Astrocyte (in vitro differentiated cells and primary cell): ENCODE data around the gene MOSPD3. TPM values are rescaled to one million over a fixed set of nuclear protein-coding genes. Genes with fewer than 3 reads are reported as not detected.
A peak's percentile ranks its signal among the peaks of the same experiment; 100 is the strongest.

Experiments
- DNase-seq: peaks from one replicate; pipeline ENCODE4 v3.0.0-alpha.2; 2010; ENCODE audit warnings: low read depth
- FAIRE-seq: peaks from 2 replicates; lab custom pipeline; 2011; peaks lifted over from hg19 to GRCh38; lab: Jason Lieb, UNC
- H2AFZ ChIP-seq: 2 replicates; pipeline ENCODE4 v1.6.0; 2012; ENCODE audit warnings: low read depth, low read length, inconsistent platforms
- H3K27ac ChIP-seq: 2 replicates; pipeline ENCODE4 v1.5.1; 2011; ENCODE audit warnings: low read depth, low read length, inconsistent platforms
- H3K27me3 ChIP-seq: 2 replicates; pipeline ENCODE4 v1.6.0; 2011; ENCODE audit warnings: low read length, inconsistent platforms; ENCODE audit not compliant: insufficient read depth
- H3K36me3 ChIP-seq: 2 replicates; pipeline ENCODE4 v1.5.1; 2011; ENCODE audit warnings: low read length, inconsistent platforms; ENCODE audit not compliant: insufficient read depth
- H3K4me1 ChIP-seq: 2 replicates; pipeline ENCODE4 v1.5.1; 2011; ENCODE audit warnings: low read length, inconsistent platforms; ENCODE audit not compliant: insufficient read depth
- H3K4me2 ChIP-seq: 2 replicates; pipeline ENCODE4 v1.6.0; 2012; ENCODE audit warnings: low read length, inconsistent platforms
- H3K4me3 ChIP-seq: 2 replicates; pipeline ENCODE4 v1.5.1; 2011; ENCODE audit warnings: low read depth, mild to moderate bottlenecking, low read length, inconsistent platforms; ENCODE audit not compliant: insufficient read depth
- H3K79me2 ChIP-seq: 2 replicates; pipeline ENCODE4 v1.6.0; 2012; ENCODE audit warnings: mild to moderate bottlenecking, low read length, inconsistent platforms; ENCODE audit not compliant: insufficient read depth
- H3K9ac ChIP-seq: 2 replicates; pipeline ENCODE4 v1.6.0; 2012; ENCODE audit warnings: mild to moderate bottlenecking, low read length, inconsistent platforms
- H3K9me3 ChIP-seq: 2 replicates; pipeline ENCODE4 v1.5.1; 2012; ENCODE audit warnings: low read depth, mild to moderate bottlenecking, low read length, inconsistent platforms; ENCODE audit not compliant: insufficient read depth
- H4K20me1 ChIP-seq: 2 replicates; pipeline ENCODE4 v1.6.0; 2012; ENCODE audit warnings: low read length, inconsistent platforms; ENCODE audit not compliant: insufficient read depth
- H3K27ac Mint-ChIP-seq: one replicate; pipeline ENCODE4 v1.8.0; 2021; ENCODE audit warnings: mild to moderate bottlenecking, mixed read lengths; ENCODE audit not compliant: unreplicated experiment
- H3K27me3 Mint-ChIP-seq: one replicate; pipeline ENCODE4 v1.8.0; 2021; ENCODE audit warnings: low read depth, mixed read lengths; ENCODE audit not compliant: unreplicated experiment
- H3K36me3 Mint-ChIP-seq: one replicate; pipeline ENCODE4 v1.8.0; 2021; ENCODE audit warnings: low read depth, mixed read lengths; ENCODE audit not compliant: unreplicated experiment
- H3K4me1 Mint-ChIP-seq: one replicate; pipeline ENCODE4 v1.8.0; 2021; ENCODE audit warnings: low read depth, mixed read lengths; ENCODE audit not compliant: unreplicated experiment
- H3K4me3 Mint-ChIP-seq: one replicate; pipeline ENCODE4 v1.8.0; 2021; ENCODE audit warnings: mild to moderate bottlenecking, moderate library complexity, mixed read lengths; ENCODE audit not compliant: unreplicated experiment
- H3K9me3 Mint-ChIP-seq: one replicate; pipeline ENCODE4 v1.8.0; 2021; ENCODE audit warnings: mild to moderate bottlenecking, mixed read lengths; ENCODE audit not compliant: unreplicated experiment
- CTCF ChIP-seq: IDR thresholded peaks from 2 replicates; pipeline ENCODE4 v1.5.1; 2011; ENCODE audit warnings: low read depth, mild to moderate bottlenecking, inconsistent platforms, low read length, moderate library complexity; ENCODE audit not compliant: insufficient read depth
- EZH2 ChIP-seq: IDR thresholded peaks from 2 replicates; pipeline ENCODE4 v1.6.1; 2012; ENCODE audit warnings: mild to moderate bottlenecking, low read length, inconsistent platforms; ENCODE audit not compliant: insufficient read depth
- total RNA-seq: library from RNA; stranded (reverse); gene quantifications from 2 replicates; pipeline ENCODE4 v1.2.1, GENCODE V29; 2021

Gene MOSPD3
- total RNA-seq, 1 donor from 2014 or later, result 18.8 TPM

- H3K27me3 ChIP-seq, result peaks cover 7% of the 10 kb centered on the region
- H3K9me3 Mint-ChIP-seq, result no peaks in the 10 kb centered on the region
- peaks cover 18% of the 10 kb centered on the region for H3K4me1 Mint-ChIP-seq
- peak within 1 kb of the TSS; percentile 87 for H2AFZ ChIP-seq
- H3K27me3 Mint-ChIP-seq, result peaks cover 9% of the 10 kb centered on the region
- H3K36me3 Mint-ChIP-seq, result peaks cover 3% of the 10 kb centered on the region
- H3K9ac ChIP-seq, result peak within 1 kb of the TSS; percentile 89
- peak within 1 kb of the TSS; percentile 92 for H3K4me3 Mint-ChIP-seq
- H4K20me1 ChIP-seq, result peaks cover 37% of the 10 kb centered on the region
- FAIRE-seq (peak; percentile 92), DNase-seq (peak; percentile 100)
- H3K4me1 ChIP-seq, result peaks cover 28% of the 10 kb centered on the region
- peaks cover 2% of the 10 kb centered on the region for H3K36me3 ChIP-seq
- H3K4me3 ChIP-seq, result peak within 1 kb of the TSS; percentile 83
- peaks cover 43% of the 10 kb centered on the region for H3K79me2 ChIP-seq
- peak within 1 kb of the TSS; percentile 99 for H3K4me2 ChIP-seq
- H3K27ac Mint-ChIP-seq, result peak within 1 kb of the TSS; percentile 92
- TF ChIP-seq CTCF, result no peak
- TF ChIP-seq EZH2, result no peak
- H3K27ac ChIP-seq, result peak within 1 kb of the TSS; percentile 83
- no peaks in the 10 kb centered on the region for H3K9me3 ChIP-seq
These were observed 25.9 kb upstream of the MOSPD3 start, which contains the start of gene FBXO24 for GRCh38 chr7:100586266-100587025. Gene FBXO24, plus strand, starts transcription at chr7:100586328. Its CDS starts 298 bp downstream, at chr7:100586626.

- Mint-ChIP-seq H3K36me3 (no peaks in the 10 kb centered on the region), H3K27me3 (peaks cover 9% of the 10 kb centered on the region), H3K9me3 (no peaks in the 10 kb centered on the region), H3K4me1 (peaks cover 7% of the 10 kb centered on the region), H3K27ac (no peak overlapping the region), H3K4me3 (peak overlapping the region; percentile 46)
- no peak for DNase-seq
- no peaks in the 10 kb centered on the region for H3K36me3 ChIP-seq
- H4K20me1 ChIP-seq, result peaks cover 21% of the 10 kb centered on the region
- no peak for TF ChIP-seq EZH2
- TF ChIP-seq CTCF, result peak; percentile 33
- peaks cover 7% of the 10 kb centered on the region for H3K27me3 ChIP-seq
- no peak overlapping the region for H3K4me3 ChIP-seq
- H3K4me2 ChIP-seq, result no peak overlapping the region
- H2AFZ ChIP-seq, result no peak overlapping the region
- peaks cover 23% of the 10 kb centered on the region for H3K79me2 ChIP-seq
- no peak for FAIRE-seq
- H3K4me1 ChIP-seq, result peaks cover 21% of the 10 kb centered on the region
- no peak overlapping the region for H3K9ac ChIP-seq
- H3K9me3 ChIP-seq, result no peaks in the 10 kb centered on the region
- H3K27ac ChIP-seq, result no peak overlapping the region
These were observed 23.9 kb upstream of the MOSPD3 start for GRCh38 chr7:100588438-100588837.

GRCh38 chr7:100589341-100589947 is 22.9 kb upstream of the MOSPD3 start:
- Mint-ChIP-seq H3K27me3 (peaks cover 9% of the 10 kb centered on the region), H3K27ac (no peak overlapping the region), H3K36me3 (no peaks in the 10 kb centered on the region), H3K4me1 (no peaks in the 10 kb centered on the region), H3K9me3 (no peaks in the 10 kb centered on the region), H3K4me3 (no peak overlapping the region)
- Histone ChIP-seq H3K9ac (no peak overlapping the region), H3K4me3 (no peak overlapping the region), H3K27me3 (peaks cover 7% of the 10 kb centered on the region), H3K36me3 (no peaks in the 10 kb centered on the region), H3K79me2 (peaks cover 15% of the 10 kb centered on the region), H2AFZ (no peak overlapping the region), H3K4me2 (no peak overlapping the region), H3K9me3 (no peaks in the 10 kb centered on the region), H3K27ac (no peak overlapping the region), H3K4me1 (peaks cover 13% of the 10 kb centered on the region), H4K20me1 (peaks cover 13% of the 10 kb centered on the region)
- FAIRE-seq (no peak), DNase-seq (no peak)
- TF ChIP-seq EZH2, result no peak
- TF ChIP-seq CTCF, result no peak
